Thyroid gland (tissue), 4 donors: ENCODE data around the gene ATG3.

Source experiments
- CTCF ChIP-seq, 6 experiments: fragments of 200-600 bp in 3 of 6; fragments of 450-650 bp in 3 of 6; sonication (generic) in 3 of 6; IDR thresholded peaks; one replicate each; pipeline ENCODE4 v1.5.1; 2016 to 2019; ENCODE audit warnings: antibody characterized with exemption in 6 of 6, mild to moderate bottlenecking in 2 of 6, inconsistent platforms in 1 of 6, moderate library complexity in 1 of 6
- POLR2A ChIP-seq, 2 donors: fragments of 450-650 bp; IDR thresholded peaks; one replicate each; pipeline ENCODE4 v1.6.1; 2017; ENCODE audit warnings: antibody characterized with exemption in 2 of 2, mild to moderate bottlenecking in 2 of 2, moderate library complexity in 1 of 2

- no peak for TF ChIP-seq CTCF (IDR thresholded peaks at IDR 0.05)
- no peak for TF ChIP-seq POLR2A (IDR thresholded peaks at IDR 0.05)
These were observed 21.7 kb downstream of the ATG3 start for GRCh38 chr3:112539825-112540650.
